Vagina (tissue), 2 donors: Measurements from ENCODE around the gene RGS3.

Experiments used
- POLR2A ChIP-seq, 2 donors: fragments of 450-650 bp; IDR thresholded peaks; one replicate each; pipeline ENCODE4 v1.6.1; 2017; ENCODE audit warnings: antibody characterized with exemption in 2 of 2, mild to moderate bottlenecking in 2 of 2, moderate library complexity in 2 of 2
- POLR2AphosphoS5 ChIP-seq, 2 donors: sonication (generic); formaldehyde crosslinking; IDR thresholded peaks; one replicate each; pipeline ENCODE4 v1.9.0; 2017; ENCODE audit warnings: antibody characterized with exemption in 2 of 2, mild to moderate bottlenecking in 2 of 2, low read depth in 1 of 2; ENCODE audit not compliant: insufficient read depth in 1 of 2
- TF ChIP-seq, protein P1 (sequence below), 3 experiments: fragments of 450-650 bp in 2 of 3; fragments of 200-600 bp in 1 of 3; sonication (generic) in 1 of 3; IDR thresholded peaks; one replicate each; pipeline ENCODE4 v1.5.1; 2017 to 2019; ENCODE audit warnings: antibody characterized with exemption in 3 of 3, mild to moderate bottlenecking in 2 of 3, moderate library complexity in 2 of 3

DNA sequence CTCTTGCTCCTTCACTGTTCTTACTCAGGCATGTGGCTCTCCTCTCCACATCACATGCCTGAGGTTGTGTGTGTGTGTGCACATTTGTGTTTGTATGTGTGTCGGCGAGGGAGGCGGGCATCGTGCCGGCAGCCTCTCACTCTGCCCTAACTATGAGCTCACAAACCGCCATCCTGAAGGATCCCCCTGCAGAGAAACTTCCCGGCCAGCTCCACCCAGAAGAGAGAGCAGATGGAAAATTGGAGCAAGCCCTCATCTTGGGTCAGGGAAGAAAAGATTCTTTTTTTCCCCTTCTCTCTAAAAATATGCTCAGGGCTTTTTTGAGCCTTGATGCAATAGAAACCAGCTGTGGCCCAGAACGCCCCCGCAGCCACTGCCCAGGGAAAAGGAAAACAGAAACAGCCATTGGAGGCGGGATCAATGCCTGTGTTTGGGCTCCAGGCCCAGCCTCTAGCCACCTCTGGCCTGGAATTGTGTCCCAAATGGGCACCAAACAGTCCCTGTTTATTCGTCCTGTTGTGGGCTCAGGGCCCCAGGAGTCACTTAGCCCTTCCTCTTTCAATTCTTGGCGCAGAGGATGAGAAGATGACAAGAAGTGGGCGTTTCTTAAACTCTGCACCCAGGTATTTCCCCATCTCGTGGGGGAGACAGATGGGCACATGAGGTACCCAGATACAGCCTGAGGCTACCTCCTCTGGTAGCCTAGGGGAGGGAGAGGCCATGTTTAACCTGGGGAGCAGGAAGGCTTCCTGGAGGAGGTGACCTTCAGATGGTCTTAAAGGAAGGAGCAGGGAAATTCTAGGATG, 151.5 kb downstream of the RGS3 start:
- TF ChIP-seq, protein P1, sequence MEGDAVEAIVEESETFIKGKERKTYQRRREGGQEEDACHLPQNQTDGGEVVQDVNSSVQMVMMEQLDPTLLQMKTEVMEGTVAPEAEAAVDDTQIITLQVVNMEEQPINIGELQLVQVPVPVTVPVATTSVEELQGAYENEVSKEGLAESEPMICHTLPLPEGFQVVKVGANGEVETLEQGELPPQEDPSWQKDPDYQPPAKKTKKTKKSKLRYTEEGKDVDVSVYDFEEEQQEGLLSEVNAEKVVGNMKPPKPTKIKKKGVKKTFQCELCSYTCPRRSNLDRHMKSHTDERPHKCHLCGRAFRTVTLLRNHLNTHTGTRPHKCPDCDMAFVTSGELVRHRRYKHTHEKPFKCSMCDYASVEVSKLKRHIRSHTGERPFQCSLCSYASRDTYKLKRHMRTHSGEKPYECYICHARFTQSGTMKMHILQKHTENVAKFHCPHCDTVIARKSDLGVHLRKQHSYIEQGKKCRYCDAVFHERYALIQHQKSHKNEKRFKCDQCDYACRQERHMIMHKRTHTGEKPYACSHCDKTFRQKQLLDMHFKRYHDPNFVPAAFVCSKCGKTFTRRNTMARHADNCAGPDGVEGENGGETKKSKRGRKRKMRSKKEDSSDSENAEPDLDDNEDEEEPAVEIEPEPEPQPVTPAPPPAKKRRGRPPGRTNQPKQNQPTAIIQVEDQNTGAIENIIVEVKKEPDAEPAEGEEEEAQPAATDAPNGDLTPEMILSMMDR (IDR thresholded peaks at IDR 0.05): no peak
- TF ChIP-seq POLR2A (IDR thresholded peaks at IDR 0.05): no peak
- peak; percentile 14 to 47 for TF ChIP-seq POLR2AphosphoS5 (IDR thresholded peaks at IDR 0.05; ENCODE audit: insufficient read depth in 1 of 2, low read depth in 1 of 2)
